Thoracic aorta (tissue), 2 donors: ENCODE data around the gene RAB26. TPM values are rescaled to one million over a fixed set of nuclear protein-coding genes. Genes with fewer than 3 reads are reported as not detected.
"Not testable (repeated sequence)": the region's sequence is repeated elsewhere in the genome, so short reads cannot be mapped to it uniquely, and the experiment has no call there.

Experiments used
- ATAC-seq: fragments of 150-250 bp; one replicate; pipeline ENCODE4 v1.8.0; 2017; ENCODE audit warnings: low read depth; ENCODE audit not compliant: insufficient number of reproducible peaks, low FRiP score
- DNase-seq: peaks from one replicate; pipeline ENCODE4 v3.0.0-alpha.2; 2020; ENCODE audit warnings: low spot score
- H3K27ac ChIP-seq, 2 donors: fragments of 200-600 bp; sonication (generic); 1 replicate in 1 of 2; 2 replicates in 1 of 2; pipeline ENCODE4 v1.5.1; 2016; ENCODE audit warnings: mild to moderate bottlenecking in 2 of 2, moderate library complexity in 2 of 2
- H3K27me3 ChIP-seq: fragments of 200-600 bp; sonication (generic); replicated peaks from 2 replicates; pipeline ENCODE4 v1.6.0; 2016; ENCODE audit warnings: mild to moderate bottlenecking; ENCODE audit not compliant: insufficient read depth
- H3K36me3 ChIP-seq: fragments of 200-600 bp; sonication (generic); one replicate; pipeline ENCODE4 v1.5.1; 2016
- H3K4me1 ChIP-seq, 2 donors: fragments of 200-600 bp; sonication (generic); 1 replicate in 1 of 2; 2 replicates in 1 of 2; pipeline versions ENCODE4 v1.5.1 to v1.6.0; 2016; ENCODE audit warnings: low read depth in 2 of 2, mild to moderate bottlenecking in 1 of 2; ENCODE audit not compliant: control insufficient read depth in 1 of 2
- H3K4me3 ChIP-seq: fragments of 200-600 bp; sonication (generic); 2 replicates; pipeline ENCODE4 v1.5.1; 2016; ENCODE audit warnings: mild to moderate bottlenecking
- H3K9me3 ChIP-seq: fragments of 200-600 bp; sonication (generic); 2 replicates; pipeline ENCODE4 v1.5.1; 2016
- total RNA-seq, 2 donors: library from RNA; depleted of rRNA; stranded (reverse); fragments of >200 nt; gene quantifications; one replicate each; pipeline versions ENCODE4 v1.1.0 to v1.2.3, GENCODE V29; 2016

The RAB26 gene
- total RNA-seq, 2 donors from 2014 or later, result not detected

- not testable (repeated sequence) for H3K4me1 ChIP-seq, H3K27me3 ChIP-seq, ATAC-seq, H3K4me3 ChIP-seq, H3K9me3 ChIP-seq, H3K27ac ChIP-seq, DNase-seq
- peaks cover 72% of the 10 kb centered on the region for H3K36me3 ChIP-seq
Measured at GRCh38 chr16:2109271-2109580, 39.2 kb upstream of the RAB26 start.

GRCh38 chr16:2109872-2110271 lies 38.6 kb upstream of the RAB26 start:
- H3K27me3 ChIP-seq, H3K4me3 ChIP-seq, DNase-seq, ATAC-seq, H3K4me1 ChIP-seq, H3K9me3 ChIP-seq, H3K27ac ChIP-seq: not testable (repeated sequence)
- H3K36me3 ChIP-seq, result peaks cover 74% of the 10 kb centered on the region

DNA sequence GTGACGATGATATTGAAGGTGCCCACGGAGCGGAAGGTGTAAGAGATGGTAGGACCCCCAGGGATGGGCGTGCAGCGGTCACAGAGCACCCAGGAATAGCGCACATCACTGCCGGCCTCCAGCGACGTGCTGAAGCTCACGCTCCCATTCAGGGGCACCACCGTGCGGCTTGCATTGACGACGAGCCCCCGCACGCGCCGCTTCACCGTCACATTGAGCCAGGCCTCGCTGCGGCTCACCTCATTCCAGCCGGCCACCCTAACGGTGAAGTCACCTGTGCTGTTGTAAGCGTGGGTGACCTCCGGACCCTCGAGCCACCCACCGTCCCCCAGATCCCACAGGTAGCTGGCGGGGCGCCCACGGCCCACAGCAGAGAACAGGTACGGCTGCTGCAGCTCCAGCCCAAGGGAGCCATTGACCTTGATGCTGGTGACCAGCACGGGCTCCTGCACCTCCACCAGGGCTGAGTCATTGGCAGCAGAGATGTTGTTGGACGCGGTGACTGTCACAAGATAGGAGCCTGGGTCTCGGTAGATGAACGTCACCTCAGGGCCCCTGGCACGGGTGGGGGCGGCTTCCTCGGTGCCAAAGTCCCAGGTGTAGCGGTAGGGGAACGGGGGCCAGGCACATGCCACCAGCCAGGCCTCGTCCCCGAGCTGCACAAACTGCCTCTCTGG lies 38.0 kb upstream of the RAB26 start:
- H3K27me3 ChIP-seq, H3K27ac ChIP-seq, H3K4me3 ChIP-seq, H3K4me1 ChIP-seq, H3K9me3 ChIP-seq, ATAC-seq, DNase-seq: not testable (repeated sequence)
- peaks cover 77% of the 10 kb centered on the region for H3K36me3 ChIP-seq

DNA sequence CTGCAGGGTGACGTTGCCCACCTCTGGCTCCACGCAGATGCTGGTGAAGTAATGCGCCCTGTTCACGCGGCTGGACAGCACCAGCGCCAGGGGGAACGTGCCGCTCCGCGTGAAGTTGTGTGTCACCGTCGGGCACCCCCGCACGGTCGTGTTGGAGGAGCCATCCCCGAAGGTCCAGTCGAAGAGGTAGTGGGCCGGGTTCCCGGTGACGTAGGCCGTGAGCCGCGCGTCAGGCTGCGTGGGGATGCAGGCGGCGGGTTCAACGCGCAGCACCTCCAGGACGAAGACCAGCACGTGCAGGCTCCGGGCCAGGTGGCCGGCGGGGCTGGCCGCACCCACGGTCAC lies 37.4 kb upstream of the RAB26 start:
- not testable (repeated sequence) for DNase-seq, H3K4me1 ChIP-seq, H3K9me3 ChIP-seq, H3K4me3 ChIP-seq, H3K27me3 ChIP-seq, H3K27ac ChIP-seq, ATAC-seq
- H3K36me3 ChIP-seq, result peaks cover 76% of the 10 kb centered on the region

DNA sequence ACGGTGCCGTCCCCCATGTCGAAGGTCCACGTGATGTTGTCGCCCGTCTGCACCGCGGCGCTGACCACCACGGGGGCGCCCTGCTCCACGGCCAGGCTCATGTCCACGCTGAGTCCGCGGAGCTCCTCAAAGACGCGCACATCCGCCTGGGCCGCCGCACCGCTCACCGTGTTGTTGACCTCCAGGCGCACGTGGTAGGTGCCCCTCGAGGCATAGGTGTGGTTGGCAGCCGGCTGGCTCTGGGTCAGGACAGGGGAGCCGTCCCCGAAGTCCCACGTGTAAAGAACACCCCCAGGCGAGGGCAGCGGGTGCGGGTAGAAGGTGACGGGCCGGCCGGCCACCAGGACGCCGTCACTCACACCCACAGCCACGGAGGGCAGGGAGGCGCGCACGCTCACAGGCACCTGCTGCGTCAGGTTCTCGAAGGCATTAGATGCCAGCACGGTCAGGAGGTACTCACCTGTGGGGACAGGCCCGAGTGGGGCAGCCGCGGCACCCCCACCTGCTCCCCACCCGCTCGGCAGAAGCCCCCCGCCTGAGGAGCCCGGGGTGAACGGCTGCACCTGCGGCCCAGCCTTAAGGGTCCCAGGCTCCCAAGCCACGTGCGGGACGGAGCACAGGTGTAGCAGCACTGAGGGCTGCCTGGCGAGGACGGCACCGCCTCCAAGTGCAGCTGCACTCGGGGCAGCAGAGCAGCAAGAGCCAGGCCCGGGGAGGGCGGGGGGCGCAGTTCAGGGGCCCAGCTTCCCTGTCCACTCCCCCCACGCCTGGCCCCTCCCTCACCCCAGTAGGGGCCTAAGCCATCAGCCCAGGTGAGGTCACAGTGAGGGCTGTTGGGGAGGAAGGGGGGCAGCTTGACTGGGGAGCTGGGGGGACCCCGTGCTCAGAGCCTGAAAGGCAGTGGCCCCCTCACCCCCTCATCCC lies 36.8 kb upstream of the RAB26 start:
- not testable (repeated sequence) for H3K27me3 ChIP-seq, ATAC-seq, H3K4me1 ChIP-seq, H3K27ac ChIP-seq, H3K4me3 ChIP-seq, H3K9me3 ChIP-seq, DNase-seq
- H3K36me3 ChIP-seq, result peaks cover 75% of the 10 kb centered on the region

GRCh38 chr16:2112539-2113106 lies 35.8 kb upstream of the RAB26 start:
- not testable (repeated sequence) for H3K27me3 ChIP-seq, H3K4me1 ChIP-seq, H3K4me3 ChIP-seq, H3K9me3 ChIP-seq, H3K27ac ChIP-seq, DNase-seq, ATAC-seq
- H3K36me3 ChIP-seq, result peaks cover 72% of the 10 kb centered on the region

DNA sequence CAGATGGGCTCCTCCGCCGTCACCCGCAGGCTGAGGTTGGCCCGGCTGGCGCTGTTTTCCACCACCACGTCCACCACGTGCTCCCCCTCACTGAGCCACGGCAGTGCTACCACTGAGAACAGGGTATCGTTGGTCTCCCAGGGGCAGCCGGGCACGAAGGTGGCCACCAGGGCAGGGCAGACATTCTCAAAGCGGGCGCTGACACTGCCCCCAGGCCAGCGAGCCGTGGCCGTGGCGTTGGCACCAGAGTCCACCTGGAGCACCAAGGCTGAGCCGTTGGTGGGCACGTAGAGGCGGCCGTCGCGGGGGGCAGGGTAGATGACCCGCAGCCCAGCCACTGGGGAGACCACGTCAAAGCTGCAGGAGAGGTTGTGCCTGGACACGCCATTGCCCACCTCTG lies 34.2 kb upstream of the RAB26 start:
- not testable (repeated sequence) for ATAC-seq, DNase-seq, H3K9me3 ChIP-seq, H3K4me3 ChIP-seq, H3K27ac ChIP-seq, H3K27me3 ChIP-seq
- H3K36me3 ChIP-seq, result peaks cover 60% of the 10 kb centered on the region
- H3K4me1 ChIP-seq, result peaks cover 0 to 14% of the 10 kb centered on the region in 2 donors

- peaks cover 0 to 17% of the 10 kb centered on the region in 2 donors for H3K4me1 ChIP-seq
- not testable (repeated sequence) for H3K4me3 ChIP-seq, DNase-seq, H3K9me3 ChIP-seq, H3K27me3 ChIP-seq, ATAC-seq, H3K27ac ChIP-seq
- peaks cover 54% of the 10 kb centered on the region for H3K36me3 ChIP-seq
Measured at GRCh38 chr16:2114885-2115590, 33.4 kb upstream of the RAB26 start.
